Measurements from ENCODE around the gene MED25.

GRCh38 chr19:49875857-49876421 lies 57.9 kb downstream of the MED25 start:
- TF ChIP-seq CTCF (IDR thresholded peaks at IDR 0.05) (no peak), POLR2A (IDR thresholded peaks at IDR 0.05) (no peak)
